ENCODE data around the gene RIMBP2. TPM values are rescaled to one million over a fixed set of nuclear protein-coding genes. Genes with fewer than 3 reads are reported as not detected.
"Not testable (repeated sequence)": the region's sequence is repeated elsewhere in the genome, so short reads cannot be mapped to it uniquely, and the experiment has no call there.

The RIMBP2 gene
- polyA plus RNA-seq, 1 donor (not counting 4 experiments of a cell fraction or from before 2014, with no cell fraction given), result 0.16 TPM

GRCh38 chr12:130588696-130589539, 127.2 kb downstream of the RIMBP2 start:
- DNase-seq (ENCODE audit: low read depth, low spot score) (no peak), FAIRE-seq (no peak)
- peaks cover 5% of the 10 kb centered on the region for H3K9me3 ChIP-seq (ENCODE audit: control insufficient read depth, low read depth, low read length)
- no peak overlapping the region for H3K27ac ChIP-seq (ENCODE audit: control insufficient read depth, insufficient read depth, low read length)
- no peaks in the 10 kb centered on the region for H3K4me1 ChIP-seq (ENCODE audit: control insufficient read depth, extremely low read depth, insufficient read depth, low read length)
- H3K27me3 ChIP-seq (ENCODE audit: control insufficient read depth, extremely low read depth, insufficient read depth, low read length), result no peaks in the 10 kb centered on the region
- H2AFZ ChIP-seq (ENCODE audit: control insufficient read depth, low read length), result no peak overlapping the region
- H3K4me2 ChIP-seq (ENCODE audit: control insufficient read depth, extremely low read depth, insufficient read depth, low read depth, low read length), result no peak overlapping the region
- no peak overlapping the region for H3K4me3 ChIP-seq (ENCODE audit: control insufficient read depth in 2 of 3, extremely low read depth in 1 of 3, insufficient read depth in 2 of 3, low read depth in 1 of 3, low read length in 3 of 3)
- H3K79me2 ChIP-seq (ENCODE audit: control insufficient read depth, insufficient read depth, low read length), result no peaks in the 10 kb centered on the region
- TF ChIP-seq CTCF (optimal IDR thresholded peaks at IDR 0.05 in 1 of 3, IDR thresholded peaks at IDR 0.05 in 1 of 3, conservative IDR thresholded peaks at IDR 0.05 in 1 of 3; ENCODE audit: extremely low read depth in 1 of 3, insufficient read depth in 2 of 3, low read length in 3 of 3) (no peak), EZH2 (IDR thresholded peaks at IDR 0.05; ENCODE audit: low read length) (no peak)
- no peaks in the 10 kb centered on the region for H3K36me3 ChIP-seq (ENCODE audit: control insufficient read depth in 2 of 2, extremely low read depth in 1 of 2, insufficient read depth in 2 of 2, low read length in 2 of 2)
- H3K9me1 ChIP-seq (ENCODE audit: control insufficient read depth, extremely low read depth, insufficient read depth, low read length), result no peaks in the 10 kb centered on the region
- no peaks in the 10 kb centered on the region for H4K20me1 ChIP-seq (ENCODE audit: control insufficient read depth, extremely low read depth, insufficient read depth, low read length)
- dilution Hi-C loops (cut with MboI; ENCODE audit: extremely low pct_ligation_motif_present, low sequenced_read_pairs), result no loop called here
- no peak overlapping the region for H3K9ac ChIP-seq (ENCODE audit: control insufficient read depth, extremely low read depth, insufficient read depth, low read length)

- FAIRE-seq, result no peak
- DNase-seq (ENCODE audit: low read depth, low spot score), result no peak
- no peak overlapping the region for H2AFZ ChIP-seq (ENCODE audit: control insufficient read depth, low read length)
- H3K9me3 ChIP-seq (ENCODE audit: control insufficient read depth, low read depth, low read length), result peaks cover 13% of the 10 kb centered on the region
- no peaks in the 10 kb centered on the region for H3K36me3 ChIP-seq (ENCODE audit: control insufficient read depth in 2 of 2, extremely low read depth in 1 of 2, insufficient read depth in 2 of 2, low read length in 2 of 2)
- H3K79me2 ChIP-seq (ENCODE audit: control insufficient read depth, insufficient read depth, low read length), result no peaks in the 10 kb centered on the region
- H3K27me3 ChIP-seq (ENCODE audit: control insufficient read depth, extremely low read depth, insufficient read depth, low read length), result no peaks in the 10 kb centered on the region
- no peaks in the 10 kb centered on the region for H3K9me1 ChIP-seq (ENCODE audit: control insufficient read depth, extremely low read depth, insufficient read depth, low read length)
- no peak overlapping the region for H3K4me3 ChIP-seq (ENCODE audit: control insufficient read depth in 2 of 3, extremely low read depth in 1 of 3, insufficient read depth in 2 of 3, low read depth in 1 of 3, low read length in 3 of 3)
- H3K9ac ChIP-seq (ENCODE audit: control insufficient read depth, extremely low read depth, insufficient read depth, low read length), result no peak overlapping the region
- TF ChIP-seq EZH2 (IDR thresholded peaks at IDR 0.05; ENCODE audit: low read length), result no peak
- TF ChIP-seq CTCF (optimal IDR thresholded peaks at IDR 0.05 in 1 of 3, IDR thresholded peaks at IDR 0.05 in 1 of 3, conservative IDR thresholded peaks at IDR 0.05 in 1 of 3; ENCODE audit: extremely low read depth in 1 of 3, insufficient read depth in 2 of 3, low read length in 3 of 3), result no peak
- no peaks in the 10 kb centered on the region for H3K4me1 ChIP-seq (ENCODE audit: control insufficient read depth, extremely low read depth, insufficient read depth, low read length)
- dilution Hi-C loops (cut with MboI; ENCODE audit: extremely low pct_ligation_motif_present, low sequenced_read_pairs), result no loop called here
- H4K20me1 ChIP-seq (ENCODE audit: control insufficient read depth, extremely low read depth, insufficient read depth, low read length), result no peaks in the 10 kb centered on the region
- no peak overlapping the region for H3K4me2 ChIP-seq (ENCODE audit: control insufficient read depth, extremely low read depth, insufficient read depth, low read depth, low read length)
- no peak overlapping the region for H3K27ac ChIP-seq (ENCODE audit: control insufficient read depth, insufficient read depth, low read length)
These were observed 128.1 kb downstream of the RIMBP2 start for GRCh38 chr12:130587966-130588365.

- H3K79me2 ChIP-seq (ENCODE audit: control insufficient read depth, insufficient read depth, low read length); H3K9ac ChIP-seq (ENCODE audit: control insufficient read depth, extremely low read depth, insufficient read depth, low read length); H3K36me3 ChIP-seq (ENCODE audit: control insufficient read depth in 2 of 2, extremely low read depth in 1 of 2, insufficient read depth in 2 of 2, low read length in 2 of 2); DNase-seq (ENCODE audit: low read depth, low spot score); dilution Hi-C loops (cut with MboI; ENCODE audit: extremely low pct_ligation_motif_present, low sequenced_read_pairs); H3K27ac ChIP-seq (ENCODE audit: control insufficient read depth, insufficient read depth, low read length); H3K27me3 ChIP-seq (ENCODE audit: control insufficient read depth, extremely low read depth, insufficient read depth, low read length); H2AFZ ChIP-seq (ENCODE audit: control insufficient read depth, low read length); H3K4me1 ChIP-seq (ENCODE audit: control insufficient read depth, extremely low read depth, insufficient read depth, low read length); H3K4me3 ChIP-seq (ENCODE audit: control insufficient read depth in 2 of 3, extremely low read depth in 1 of 3, insufficient read depth in 2 of 3, low read depth in 1 of 3, low read length in 3 of 3); H4K20me1 ChIP-seq (ENCODE audit: control insufficient read depth, extremely low read depth, insufficient read depth, low read length); H3K9me1 ChIP-seq (ENCODE audit: control insufficient read depth, extremely low read depth, insufficient read depth, low read length); H3K4me2 ChIP-seq (ENCODE audit: control insufficient read depth, extremely low read depth, insufficient read depth, low read depth, low read length); FAIRE-seq: not testable (repeated sequence)
- peaks cover 15% of the 10 kb centered on the region for H3K9me3 ChIP-seq (ENCODE audit: control insufficient read depth, low read depth, low read length)
These were observed 131.6 kb downstream of the RIMBP2 start for GRCh38 chr12:130584475-130584874.
